ENCODE measurements around the gene ZNF536.

GRCh38 chr19:30325676-30326392 is 46.4 kb upstream of the ZNF536 start:
- TF ChIP-seq CTCF (IDR thresholded peaks at IDR 0.05; ENCODE audit: insufficient read depth, low read depth, low read length) (no peak), EZH2 (IDR thresholded peaks at IDR 0.05; ENCODE audit: insufficient read depth, low read length) (no peak)

Measured in astrocyte (in vitro differentiated cells and primary cell).